AG09309 (cell line): ENCODE data around the gene TSNAX.

Experiments
- DNase-seq: peaks from one replicate; pipeline ENCODE4 v3.0.0-alpha.2; 2010; ENCODE audit warnings: low read depth
- H3K4me3 ChIP-seq: 2 replicates; pipeline ENCODE4 v1.5.1; 2011; ENCODE audit warnings: mild to moderate bottlenecking, low read depth, low read length, moderate library complexity; ENCODE audit not compliant: control insufficient read depth
- CTCF ChIP-seq: IDR thresholded peaks from 2 replicates; pipeline ENCODE4 v1.5.1; 2011; ENCODE audit warnings: mild to moderate bottlenecking, low read depth, low read length, inconsistent platforms; ENCODE audit not compliant: insufficient read depth, control insufficient read depth; ENCODE audit errors: missing control alignments

TSNAX gene

GRCh38 chr1:231594123-231594522 is 65.7 kb downstream of the TSNAX start:
- no peak for TF ChIP-seq CTCF
- H3K4me3 ChIP-seq = no peak overlapping the region
- no peak for DNase-seq

DNA sequence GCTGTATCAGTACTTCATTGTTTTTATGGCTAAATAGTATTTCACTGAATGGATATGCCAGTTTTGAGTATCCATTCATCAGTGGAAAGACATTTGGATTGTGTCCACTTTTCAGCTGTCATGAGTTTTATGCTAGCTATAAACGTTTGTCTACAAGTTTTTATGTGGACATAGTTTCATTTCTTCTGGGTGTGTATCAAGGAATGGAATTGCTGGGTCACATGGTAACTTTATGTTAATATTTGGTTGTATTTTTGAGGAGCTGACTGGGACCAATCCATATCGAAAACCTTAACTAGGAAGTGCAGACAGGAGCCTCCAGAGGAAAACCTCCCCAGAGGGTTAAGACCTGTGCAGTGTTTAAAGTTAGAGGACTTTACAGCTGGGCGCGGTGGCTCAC is 66.3 kb downstream of the TSNAX start:
- no peak for TF ChIP-seq CTCF
- DNase-seq = no peak
- no peak overlapping the region for H3K4me3 ChIP-seq

DNA sequence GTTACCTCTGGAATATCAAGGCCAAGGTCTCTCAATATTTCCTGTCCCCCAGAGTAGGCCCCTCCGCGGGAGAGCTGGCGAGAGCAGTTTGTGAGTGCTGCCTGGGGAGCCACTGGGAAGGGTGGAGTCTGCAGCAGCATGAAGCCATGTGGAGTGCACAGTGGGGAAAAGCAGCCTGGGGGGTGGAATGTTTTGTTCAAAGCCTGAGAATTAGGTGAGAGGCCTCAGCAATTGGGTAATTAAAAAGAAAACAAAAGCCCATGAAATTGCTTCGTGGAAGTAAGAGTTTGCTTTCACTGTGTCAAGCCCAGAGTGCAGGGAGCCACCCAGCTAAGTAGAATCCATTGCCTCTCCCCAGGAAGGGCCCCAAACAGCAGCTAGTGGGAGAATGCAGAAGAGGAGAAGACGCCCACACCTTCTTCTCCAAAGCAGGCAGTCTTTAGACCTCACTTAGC is 67.9 kb downstream of the TSNAX start:
- no peak overlapping the region for H3K4me3 ChIP-seq
- no peak for DNase-seq
- TF ChIP-seq CTCF = no peak

GRCh38 chr1:231597971-231598370 is 69.5 kb downstream of the TSNAX start:
- no peak for TF ChIP-seq CTCF
- no peak overlapping the region for H3K4me3 ChIP-seq
- DNase-seq = no peak

DNA sequence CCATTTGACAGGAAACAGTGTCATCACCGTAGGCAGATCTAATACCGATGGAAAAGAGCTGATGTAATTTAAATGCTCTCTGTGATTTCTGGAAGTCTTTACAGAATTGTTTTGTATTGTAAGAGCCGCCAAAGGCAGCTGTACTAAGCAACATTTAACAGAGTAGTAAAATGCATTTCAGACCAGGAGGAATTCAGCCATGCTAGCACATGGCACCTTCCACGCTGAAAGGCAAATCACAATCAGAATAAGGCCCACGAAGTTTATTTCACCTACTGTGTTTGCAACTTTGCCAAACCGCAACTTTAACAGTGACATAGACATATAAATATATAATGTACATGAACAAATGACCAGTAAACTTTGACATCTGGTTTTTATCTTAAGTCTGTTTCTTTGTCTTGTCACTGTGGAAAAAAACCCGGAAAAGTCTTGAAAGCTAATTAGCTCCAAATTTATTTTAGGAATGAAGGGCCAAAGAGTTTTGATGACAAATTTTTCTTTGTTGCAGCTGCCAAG is 72.0 kb downstream of the TSNAX start:
- peak; percentile 27 for DNase-seq

DNA sequence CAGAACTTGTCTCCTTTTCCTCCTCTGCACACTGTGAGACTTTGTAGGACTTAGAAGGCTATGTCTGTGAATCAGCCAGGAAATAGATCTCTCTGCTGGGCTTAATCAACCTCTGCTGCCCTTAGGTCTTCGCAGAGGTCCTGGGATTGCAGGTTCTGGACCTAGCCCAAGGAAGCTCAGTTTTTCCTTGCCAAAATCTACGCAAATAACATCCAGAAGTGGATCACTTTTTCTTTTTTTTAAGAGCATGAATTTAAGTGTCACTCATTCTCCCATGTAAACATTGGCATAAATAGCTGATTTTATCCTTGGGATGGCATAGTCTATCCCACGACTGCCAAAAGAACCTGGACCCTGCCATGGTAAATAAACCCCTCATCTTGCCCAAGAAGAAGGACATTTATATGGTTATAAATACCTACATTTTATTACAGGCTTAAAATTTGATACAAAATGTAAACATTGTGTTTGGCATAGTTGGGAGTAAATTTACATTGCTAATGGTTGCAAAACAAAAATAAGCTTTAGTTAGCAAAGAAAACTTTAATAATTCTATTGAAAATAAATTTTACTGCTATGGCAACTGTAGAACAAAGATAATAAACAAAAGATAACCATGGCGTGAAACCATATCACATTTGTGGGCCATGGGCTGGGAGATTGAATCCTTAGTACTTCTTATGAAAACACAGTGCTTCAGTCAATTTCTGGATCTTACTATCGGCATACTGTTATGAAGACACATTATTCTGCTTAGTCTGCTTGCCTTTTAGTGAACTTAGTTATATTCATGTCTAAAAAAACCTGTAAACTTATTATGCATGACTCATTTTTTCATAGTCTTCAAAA is 73.6 kb downstream of the TSNAX start:
- no peak overlapping the region for H3K4me3 ChIP-seq
- no peak for DNase-seq
- TF ChIP-seq CTCF = no peak

More for the DNA sequence above, 72.0 kb downstream of the TSNAX start:
- no peak for TF ChIP-seq CTCF
- H3K4me3 ChIP-seq = no peak overlapping the region

- TF ChIP-seq CTCF = no peak
- H3K4me3 ChIP-seq = no peak overlapping the region
- DNase-seq = no peak
These were observed 74.2 kb downstream of the TSNAX start for GRCh38 chr1:231602673-231602984.
